Transverse colon (tissue), 4 donors: ENCODE results near the gene FKBP15. TPM values are rescaled to one million over a fixed set of nuclear protein-coding genes. Genes with fewer than 3 reads are reported as not detected.

ENCODE experiments used
- DNase-seq: peaks from one replicate; pipeline ENCODE4 v3.0.0-alpha.2; 2019
- H3K27ac ChIP-seq, 4 donors: fragments of 200-600 bp; sonication (generic); 2 replicates each; pipeline ENCODE4 v1.5.1; 2016 to 2018; ENCODE audit warnings: inconsistent platforms in 4 of 4
- H3K27me3 ChIP-seq: fragments of 200-600 bp; sonication (generic); 2 replicates; pipeline ENCODE4 v1.5.1; 2017; ENCODE audit warnings: inconsistent platforms
- H3K36me3 ChIP-seq, 4 donors: fragments of 200-600 bp; sonication (generic); 2 replicates each; pipeline ENCODE4 v1.5.1; 2017 to 2019; ENCODE audit warnings: inconsistent platforms in 4 of 4
- H3K4me1 ChIP-seq, 4 donors: fragments of 200-600 bp; sonication (generic); 2 replicates each; pipeline ENCODE4 v1.5.1; 2017 to 2020; ENCODE audit warnings: inconsistent platforms in 4 of 4
- H3K4me3 ChIP-seq, 4 donors: fragments of 200-600 bp; sonication (generic); 1 replicate in 1 of 4; 2 replicates in 3 of 4; pipeline versions ENCODE4 v1.5.1 to v1.6.1; 2017 to 2019; ENCODE audit warnings: inconsistent platforms in 4 of 4
- H3K9me3 ChIP-seq, 2 donors: fragments of 200-600 bp; sonication (generic); 2 replicates each; pipeline ENCODE4 v1.5.1; 2017 to 2019; ENCODE audit warnings: inconsistent platforms in 2 of 2
- CTCF ChIP-seq, 5 experiments: fragments of 200-600 bp in 3 of 5; fragments of 450-650 bp in 2 of 5; sonication (generic) in 3 of 5; IDR thresholded peaks; 1 replicate in 2 of 5; 2 replicates in 3 of 5; pipeline ENCODE4 v1.5.1; 2016 to 2017; ENCODE audit warnings: antibody characterized with exemption in 5 of 5, inconsistent platforms in 3 of 5, mild to moderate bottlenecking in 2 of 5, moderate library complexity in 1 of 5
- EP300 ChIP-seq: sonication (generic); formaldehyde crosslinking; IDR thresholded peaks from one replicate; pipeline ENCODE4 v1.6.1; 2017; ENCODE audit warnings: antibody characterized with exemption, low read depth
- POLR2A ChIP-seq: fragments of 450-650 bp; IDR thresholded peaks from one replicate; pipeline ENCODE4 v1.6.1; 2016; ENCODE audit warnings: antibody characterized with exemption, mild to moderate bottlenecking, moderate library complexity
- POLR2AphosphoS5 ChIP-seq, 3 donors: sonication (generic); formaldehyde crosslinking; IDR thresholded peaks; one replicate each; pipeline ENCODE4 v1.6.1; 2016; ENCODE audit warnings: antibody characterized with exemption in 3 of 3
- WGBS, 2 donors: methylation state at CpG; one replicate each; pipeline ENCODE4 v1.1.5; 2018; ENCODE audit warnings: low coverage in 1 of 2; 5-methylcytosine and 5-hydroxymethylcytosine counted together
- in situ Hi-C, 4 donors: fragments of 200-750 bp; cut with MboI; loops; one replicate each; pipeline versions ENCODE4 v1.15.0 to v1.15.1; 2017; ENCODE audit warnings: low sequenced_read_pairs in 3 of 4, low pct_ligation_motif_present in 1 of 4, low pct_unique_long_range_greater_than_20kb in 1 of 4
- intact Hi-C: fragments of 100-400 bp; cut with DNase I; formaldehyde crosslinking; loops from one replicate; pipeline ENCODE4 v1.15.1; 2023; ENCODE audit warnings: low total_unique reads
- total RNA-seq, 4 donors: library from RNA; depleted of rRNA; stranded (reverse); fragments of >200 nt; gene quantifications; one replicate each; pipeline ENCODE4 v1.1.0, GENCODE V29; 2016

FKBP15 gene
- total RNA-seq, 4 donors from 2014 or later = 21.4 to 33.8 (median 23.3) TPM

DNA sequence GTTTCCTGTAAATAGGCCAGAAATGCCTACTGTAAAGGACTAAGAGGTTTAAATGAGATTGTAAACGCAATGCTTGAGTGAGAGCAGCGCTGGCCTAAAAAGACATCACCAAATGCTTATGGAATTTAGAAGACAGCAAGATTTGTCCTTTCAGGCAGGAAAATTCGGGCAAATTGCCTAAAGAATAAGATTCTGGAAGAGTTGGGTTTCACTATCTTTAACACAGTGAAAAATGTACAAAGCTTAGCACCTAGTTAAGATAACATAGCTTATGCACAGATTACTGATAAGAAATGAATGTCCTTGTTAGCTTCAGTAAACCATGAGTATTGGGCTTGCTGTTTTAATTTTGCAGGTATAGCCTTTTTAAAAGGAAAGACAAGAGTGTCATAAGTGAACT, 4.7 kb downstream of the FKBP15 start:
- Histone ChIP-seq H3K36me3 (no peaks in the 10 kb centered on the region), H3K4me3 (no peak overlapping the region), H3K27me3 (no peaks in the 10 kb centered on the region), H3K27ac (no peak overlapping the region), H3K9me3 (no peaks in the 10 kb centered on the region), H3K4me1 (peaks cover 10 to 24% (median 18%) of the 10 kb centered on the region in 4 donors)
- no peak for DNase-seq
- WGBS, 2 donors = 91 to 92% methylated on average over 3 of the region's 3 CpGs
- in situ Hi-C loops (no loop called here), intact Hi-C loops (no loop called here)
- TF ChIP-seq POLR2AphosphoS5 (IDR thresholded peaks at IDR 0.05) (no peak), EP300 (no peak), POLR2A (no peak), CTCF (IDR thresholded peaks at IDR 0.05) (no peak)

DNA sequence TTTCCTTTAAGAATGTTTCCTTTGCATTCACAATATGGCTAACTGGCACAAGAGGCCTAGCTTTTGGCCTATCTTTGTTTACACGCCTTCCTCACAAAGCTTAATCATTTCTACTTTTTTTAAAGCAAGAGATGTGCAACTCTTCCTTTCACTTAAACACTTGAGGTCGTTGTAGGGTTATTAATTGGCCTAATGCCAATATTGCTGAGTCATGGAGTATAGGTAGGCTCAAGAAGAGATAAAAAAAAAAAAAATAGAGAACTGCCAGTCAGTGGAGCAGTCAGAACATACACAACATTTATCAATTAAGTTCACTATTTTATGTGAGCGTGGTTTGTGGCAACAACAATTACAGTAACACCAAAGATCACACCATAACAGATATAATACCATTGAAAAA, 5.9 kb downstream of the FKBP15 start:
- in situ Hi-C loops = no loop called here
- WGBS, 2 donors = 68 to 69% methylated on average over 3 of the region's 3 CpGs
- no peak overlapping the region for H3K27ac ChIP-seq

DNA sequence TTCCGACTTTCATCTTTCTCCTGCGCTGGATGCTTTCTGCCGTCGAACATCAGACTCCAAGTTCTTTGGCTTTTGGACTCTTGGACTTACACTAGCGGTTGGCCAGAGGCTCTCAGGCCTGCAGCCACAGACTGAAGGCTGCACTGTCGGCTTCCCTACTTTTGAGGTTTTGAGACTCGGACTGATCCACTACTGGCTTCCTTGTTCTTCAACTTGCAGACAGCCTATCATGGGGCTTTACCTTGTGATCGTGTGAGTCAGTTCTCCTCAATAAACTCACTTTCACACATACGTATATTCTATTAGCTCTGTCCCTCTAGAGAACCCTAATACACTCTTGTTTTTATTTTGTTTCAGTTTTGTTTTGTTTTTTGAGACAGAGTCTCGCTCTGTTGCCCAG, 10.3 kb downstream of the FKBP15 start:
- H3K9me3 ChIP-seq = no peaks in the 10 kb centered on the region

More for the DNA sequence above, 5.9 kb downstream of the FKBP15 start:
- intact Hi-C loops = no loop called here
- Histone ChIP-seq H3K9me3 (no peaks in the 10 kb centered on the region), H3K27me3 (no peaks in the 10 kb centered on the region), H3K4me3 (no peak overlapping the region), H3K4me1 (peaks cover 9 to 21% (median 12%) of the 10 kb centered on the region in 4 donors), H3K36me3 (peaks cover 0 to 8% (median 0%) of the 10 kb centered on the region in 4 donors)
- no peak for DNase-seq
- TF ChIP-seq CTCF (IDR thresholded peaks at IDR 0.05) = no peak
- no peak for TF ChIP-seq EP300
- no peak for TF ChIP-seq POLR2A
- TF ChIP-seq POLR2AphosphoS5 (IDR thresholded peaks at IDR 0.05) = no peak

DNA sequence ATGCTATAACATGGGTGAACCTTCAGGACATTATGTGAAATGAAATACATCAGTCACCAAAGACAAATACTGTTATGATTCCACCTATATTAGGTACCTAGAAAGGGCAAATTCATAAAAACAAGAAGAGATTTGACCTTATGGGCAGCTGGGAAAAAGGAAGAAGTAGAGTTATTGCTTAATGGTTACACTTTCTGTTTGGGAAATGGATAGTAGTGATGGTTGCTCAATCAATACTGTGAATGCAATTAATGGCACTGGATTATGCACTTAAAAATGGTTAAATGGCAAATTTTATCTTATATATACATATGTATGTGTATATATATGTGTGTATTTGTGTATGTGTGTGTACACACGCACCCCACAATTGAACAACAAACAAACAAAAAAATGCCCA, 15.2 kb downstream of the FKBP15 start:
- WGBS, 2 donors = 97 to 100% methylated on average over 1 of the region's 1 CpG
- H3K27ac ChIP-seq = no peak overlapping the region
- H3K27me3 ChIP-seq = no peaks in the 10 kb centered on the region
- no peak for DNase-seq
- H3K4me3 ChIP-seq = no peak overlapping the region
- in situ Hi-C loops (no loop called here), intact Hi-C loops (no loop called here)
- TF ChIP-seq EP300 (no peak), POLR2AphosphoS5 (IDR thresholded peaks at IDR 0.05) (no peak), CTCF (IDR thresholded peaks at IDR 0.05) (no peak), POLR2A (no peak)
- no peaks in the 10 kb centered on the region for H3K9me3 ChIP-seq
- H3K4me1 ChIP-seq = no peaks in the 10 kb centered on the region
- peaks cover 0 to 62% (median 14%) of the 10 kb centered on the region in 4 donors for H3K36me3 ChIP-seq

More for the DNA sequence above, 10.3 kb downstream of the FKBP15 start:
- TF ChIP-seq POLR2A (no peak), EP300 (no peak), CTCF (IDR thresholded peaks at IDR 0.05) (no peak), POLR2AphosphoS5 (IDR thresholded peaks at IDR 0.05) (no peak)
- no peak for DNase-seq
- peaks cover 0 to 29% (median 5%) of the 10 kb centered on the region in 4 donors for H3K36me3 ChIP-seq
- H3K4me3 ChIP-seq = no peak overlapping the region
- no peak overlapping the region for H3K27ac ChIP-seq
- in situ Hi-C loops = no loop called here
- intact Hi-C loops = no loop called here
- no peaks in the 10 kb centered on the region for H3K4me1 ChIP-seq
- no peaks in the 10 kb centered on the region for H3K27me3 ChIP-seq
- 90 to 92% methylated on average over 9 to 10 of the region's 10 CpGs for WGBS, 2 donors
